ENCODE measurements around the gene RORC. TPM values are rescaled to one million over a fixed set of nuclear protein-coding genes. Genes with fewer than 3 reads are reported as not detected.

Gene RORC
- total RNA-seq, 1 experiment from 2014 or later, result not detected

DNA sequence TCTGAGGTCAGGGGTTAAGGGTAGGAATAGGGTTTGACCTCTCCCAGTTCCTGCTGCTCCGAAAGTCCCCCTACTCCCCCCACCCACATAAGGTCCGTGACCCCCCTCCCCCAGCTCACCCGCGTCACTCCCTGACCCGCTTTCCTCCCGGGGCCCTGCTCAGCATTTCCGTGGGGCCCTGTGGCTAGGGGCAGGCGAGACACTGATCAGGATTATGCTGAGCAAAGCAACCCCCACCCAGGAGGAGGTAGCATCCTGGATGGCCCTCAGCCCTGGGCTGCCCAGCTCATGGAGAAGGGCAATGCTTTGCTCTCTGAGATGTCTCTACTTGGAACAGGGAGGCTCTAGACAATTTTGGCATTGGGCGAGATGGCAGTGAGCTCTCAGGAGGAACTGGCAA is 3.7 kb downstream of the RORC start:
- DNase-seq (ENCODE audit: low read depth), result no peak

DNA sequence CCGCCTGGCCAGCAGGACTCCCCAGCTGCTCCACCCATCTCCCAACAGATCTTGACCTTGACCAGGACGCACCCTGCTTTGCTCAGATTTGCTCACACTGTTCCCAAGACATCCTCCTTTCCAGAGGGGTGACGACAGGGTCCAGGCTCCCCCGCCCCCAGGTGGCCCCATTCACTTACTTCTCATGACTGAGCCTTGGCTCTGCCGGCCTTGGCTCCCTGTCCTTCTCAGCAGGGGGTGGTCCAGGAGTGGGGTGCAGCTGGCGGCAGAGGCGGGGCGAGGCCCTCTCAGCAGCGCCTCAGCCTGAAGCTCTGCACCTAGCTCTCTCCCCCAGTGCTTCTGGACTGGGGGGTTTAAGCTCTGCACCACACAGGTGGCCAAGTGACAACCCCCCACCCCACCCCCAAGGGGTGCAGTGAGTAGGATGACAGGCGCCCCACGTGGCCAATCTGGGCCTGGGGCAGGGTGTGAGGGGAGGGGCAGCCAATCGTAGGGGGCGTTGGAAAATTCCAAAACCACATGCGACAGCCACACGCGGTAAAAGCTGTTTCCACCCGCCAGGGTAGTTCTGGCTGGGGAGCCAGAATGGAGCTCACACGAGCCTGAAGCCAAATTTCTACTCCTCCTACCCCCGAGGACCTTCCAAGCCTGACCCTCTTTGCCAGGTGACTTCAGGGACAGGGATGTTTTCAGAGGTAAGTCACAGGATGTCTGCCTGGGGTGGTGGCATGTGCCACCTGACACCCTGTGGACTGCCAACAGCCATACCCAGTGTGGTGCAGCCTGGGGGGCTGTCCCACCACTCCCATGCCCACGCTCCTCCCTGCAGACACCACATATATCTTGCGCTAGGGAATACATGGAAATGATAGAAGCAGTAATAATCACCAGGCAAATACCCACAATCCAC is 5.6 kb downstream of the RORC start:
- DNase-seq (ENCODE audit: low read depth), result no peak

DNA sequence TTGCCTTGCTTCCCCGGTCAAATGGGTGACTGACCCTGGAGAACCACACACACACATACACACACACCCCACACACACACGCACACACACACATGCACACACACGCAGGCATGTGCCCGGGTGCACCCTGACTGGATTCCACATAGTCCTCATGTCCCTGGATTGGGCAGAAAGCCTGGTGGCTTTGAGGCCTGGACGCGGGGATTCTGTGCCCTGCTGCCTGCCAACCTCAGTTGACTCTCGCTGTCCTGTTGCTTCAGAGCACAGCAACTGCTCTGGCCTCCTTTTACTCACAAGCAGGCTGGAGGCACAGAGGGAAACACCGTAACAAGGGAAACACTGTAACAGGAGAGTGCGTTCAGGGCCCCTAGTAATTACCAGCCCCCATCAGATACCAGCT is 6.4 kb downstream of the RORC start:
- no peak for DNase-seq (ENCODE audit: low read depth)

DNA sequence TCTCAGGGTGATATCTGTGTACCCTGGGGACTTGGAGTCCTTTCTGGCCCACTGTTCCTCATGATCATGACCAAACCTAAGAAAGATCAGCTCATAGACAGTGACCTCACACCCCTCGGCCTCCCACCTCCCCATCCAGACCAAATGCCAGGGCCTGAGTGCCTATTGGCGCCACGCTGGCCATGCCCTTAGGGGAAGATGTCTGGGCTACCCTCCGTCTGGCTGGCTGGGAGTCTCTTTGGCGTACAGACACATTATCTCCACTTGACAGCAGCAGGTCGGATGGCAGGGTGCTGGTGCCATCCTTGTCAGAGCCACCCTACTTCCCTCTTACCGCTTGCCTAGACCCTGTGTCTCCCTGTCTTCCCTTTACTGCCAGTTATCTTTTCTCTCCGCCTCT is 8.4 kb downstream of the RORC start:
- DNase-seq (ENCODE audit: low read depth), result no peak

DNA sequence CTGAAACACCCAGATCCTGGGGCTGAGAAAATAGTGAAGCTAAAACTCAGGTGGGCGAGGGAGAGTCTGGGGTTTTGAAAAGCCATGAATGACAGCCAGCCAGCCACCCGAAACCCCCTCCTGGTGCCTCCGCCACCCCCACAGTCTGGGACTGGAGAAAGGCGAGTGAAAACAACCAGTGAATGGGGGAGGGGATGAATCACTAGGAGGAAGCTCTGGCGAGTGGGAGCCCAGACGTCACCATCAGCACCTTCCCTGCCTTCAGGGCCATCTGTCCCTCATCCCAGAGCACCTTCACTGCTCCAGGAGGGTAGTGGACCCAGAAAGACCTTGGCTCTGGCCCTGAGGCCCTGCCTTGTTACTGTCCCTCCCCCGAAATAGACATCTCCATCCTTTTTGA is 9.2 kb downstream of the RORC start:
- no peak for DNase-seq (ENCODE audit: low read depth)

DNA sequence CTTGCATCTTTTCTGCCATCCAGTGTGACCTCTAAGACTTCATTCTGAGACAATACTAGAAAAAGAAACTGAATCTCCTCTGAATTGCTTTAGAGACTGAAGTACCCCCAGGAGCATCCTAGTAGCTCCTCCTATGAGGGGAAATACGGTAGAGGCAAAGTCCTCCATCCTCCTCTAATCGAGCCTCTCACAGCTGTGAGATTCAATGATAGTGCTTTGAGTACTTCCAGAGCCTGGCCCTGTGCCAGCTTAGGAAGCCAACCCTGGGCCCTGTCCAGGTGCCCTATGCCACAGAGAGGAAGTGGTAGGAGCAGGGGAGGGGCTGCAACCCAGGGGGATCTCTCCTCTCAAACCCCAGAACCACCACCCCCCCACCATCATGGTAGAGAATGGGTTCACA is 10.7 kb downstream of the RORC start:
- peak; percentile 28 for DNase-seq (ENCODE audit: low read depth)

DNA sequence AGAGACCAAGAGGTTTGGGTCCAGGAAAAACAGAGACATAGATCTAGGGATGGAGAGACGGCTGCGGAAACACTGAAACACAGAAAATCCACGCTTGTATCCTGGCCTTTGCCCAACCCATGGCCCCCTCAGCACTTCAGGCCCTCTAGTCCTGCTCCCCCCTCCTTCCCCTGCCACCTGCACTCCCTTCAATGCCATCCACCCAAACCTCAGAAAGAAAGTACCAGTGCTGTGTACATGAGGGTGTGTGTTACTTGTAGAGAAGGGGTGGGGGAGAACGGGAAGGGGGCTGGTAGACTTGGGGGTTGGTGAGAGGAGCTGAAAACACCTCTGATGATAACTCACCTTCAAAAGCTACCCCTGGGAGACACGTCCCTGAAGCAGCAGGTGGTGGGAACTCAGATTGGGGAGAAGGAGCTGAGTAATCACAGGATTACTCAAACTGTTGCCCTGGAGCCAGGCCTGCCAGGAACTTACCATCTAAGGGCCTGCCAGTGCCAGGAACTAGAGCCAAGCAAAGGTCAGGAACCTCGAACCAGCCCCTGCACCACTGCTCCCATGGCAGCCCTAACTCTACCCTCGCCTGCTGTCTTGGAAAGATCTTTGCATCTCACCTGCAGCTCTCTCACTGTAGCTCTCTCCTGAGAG is 11.5 kb downstream of the RORC start:
- peak; percentile 61 for DNase-seq (ENCODE audit: low read depth)

DNA sequence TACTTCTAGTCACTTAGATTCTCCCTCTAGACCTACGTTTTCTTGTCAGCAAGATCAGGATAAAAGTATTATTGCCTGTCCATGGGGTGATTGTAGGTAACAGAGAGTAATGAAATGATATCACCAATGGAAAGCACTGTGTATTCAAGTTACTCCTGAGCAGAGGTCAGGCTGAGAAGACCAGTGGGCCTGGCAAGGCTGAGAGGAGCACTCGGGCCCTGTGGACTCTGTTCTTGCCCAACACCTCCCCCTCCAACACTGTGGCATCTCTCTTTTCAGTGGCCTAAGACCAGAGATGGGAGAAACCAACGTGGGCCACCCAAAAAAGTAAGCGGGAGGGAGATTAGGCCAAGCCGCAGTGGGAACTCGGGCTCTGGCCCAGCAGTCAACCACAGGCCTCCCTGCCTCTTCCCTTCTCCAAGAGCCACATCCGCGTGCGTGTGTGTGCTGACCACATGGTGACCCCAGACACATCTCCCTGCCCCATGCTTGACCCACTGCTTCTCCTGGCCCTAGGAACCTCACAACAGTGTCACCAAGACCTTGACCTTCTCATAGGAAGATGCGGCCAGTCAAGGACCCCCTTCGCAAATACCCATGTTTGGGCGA is 12.3 kb downstream of the RORC start:
- DNase-seq (ENCODE audit: low read depth), result no peak

DNA sequence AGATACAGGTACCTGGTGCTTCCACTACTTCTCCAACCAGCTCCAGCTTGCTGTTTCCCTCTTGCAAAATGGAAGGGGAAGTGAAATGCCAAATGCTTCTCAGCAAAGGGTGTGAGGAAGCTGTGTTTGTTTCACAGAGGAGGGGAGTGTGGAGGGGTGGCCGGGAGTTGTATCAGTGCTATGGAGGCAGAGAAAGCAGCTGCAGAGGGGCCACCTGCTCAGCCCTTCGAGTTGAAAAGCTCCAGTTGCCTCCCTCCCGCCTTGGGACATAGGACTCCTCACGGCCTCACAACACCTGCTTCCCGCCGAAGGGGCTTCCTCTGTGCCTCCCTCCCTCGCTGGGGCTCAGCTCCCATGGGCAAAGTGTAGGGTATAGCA is 14.3 kb downstream of the RORC start:
- no peak for DNase-seq (ENCODE audit: low read depth)

DNA sequence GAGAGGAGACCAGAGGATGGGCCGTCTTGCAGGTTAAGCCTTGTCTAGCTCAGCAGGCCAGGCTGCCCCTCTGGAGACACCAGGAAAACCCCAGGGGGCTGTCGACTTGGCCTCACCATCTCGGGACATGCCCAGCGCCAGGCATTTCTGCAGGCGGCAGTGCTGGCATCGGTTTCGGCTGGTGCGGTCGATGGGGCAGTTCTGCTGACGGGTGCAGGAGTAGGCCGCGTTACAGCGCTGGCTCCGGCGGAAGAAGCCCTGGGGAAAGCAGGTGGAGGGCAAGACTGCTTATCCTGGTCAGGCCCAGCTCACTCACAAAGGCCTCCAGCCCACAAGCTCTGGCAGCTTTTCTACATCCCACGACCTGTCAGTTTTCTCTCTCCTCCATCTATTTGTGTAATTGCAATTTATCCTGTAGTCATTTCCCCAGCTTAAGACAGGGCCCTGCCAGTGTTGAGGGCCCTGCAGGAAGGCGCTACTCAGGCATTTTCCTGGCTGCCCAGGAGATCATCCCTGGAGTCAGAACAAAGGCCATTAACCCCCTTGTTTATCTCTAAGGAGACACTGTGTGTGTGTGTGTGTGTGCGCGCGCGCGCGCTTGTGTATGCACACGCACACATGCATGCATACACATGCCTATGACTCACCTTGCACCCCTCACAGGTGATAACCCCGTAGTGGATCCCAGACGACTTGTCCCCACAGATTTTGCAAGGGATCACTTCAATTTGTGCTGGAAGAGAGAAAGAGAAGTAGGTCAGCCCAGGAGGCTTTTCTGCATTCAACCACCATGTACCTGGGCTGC is 14.9 kb downstream of the RORC start:
- DNase-seq (ENCODE audit: low read depth), result no peak

DNA sequence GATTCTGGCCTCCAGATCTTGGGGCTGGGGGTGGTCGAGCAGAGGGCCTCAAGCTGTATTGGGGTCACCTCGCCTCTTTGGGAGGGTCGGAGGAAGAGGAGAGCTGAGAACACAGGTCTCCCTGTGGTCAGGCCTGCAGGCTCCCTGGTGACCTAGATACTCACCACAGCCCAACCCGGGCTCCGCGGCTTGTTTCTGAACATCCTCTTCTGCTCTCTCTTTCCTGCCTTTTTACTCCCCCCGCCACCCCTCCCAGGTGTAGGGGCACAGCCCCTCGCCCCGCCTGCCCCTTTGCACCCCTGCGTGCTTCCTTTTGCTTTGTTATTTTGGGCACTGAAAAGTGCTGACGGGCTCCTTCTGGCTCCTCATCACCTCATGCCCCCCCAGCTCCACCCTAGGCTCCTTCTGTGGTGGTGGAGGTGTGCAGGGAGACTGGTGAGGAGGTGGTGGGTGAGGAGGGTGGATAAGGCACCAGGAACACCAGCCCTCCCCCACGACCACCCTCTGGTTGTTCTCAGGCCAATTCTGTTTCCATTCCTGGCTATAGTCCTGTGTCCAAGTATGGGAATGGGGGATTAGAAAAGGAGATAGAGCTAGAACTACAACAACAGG is 15.8 kb downstream of the RORC start:
- DNase-seq (ENCODE audit: low read depth), result no peak

DNA sequence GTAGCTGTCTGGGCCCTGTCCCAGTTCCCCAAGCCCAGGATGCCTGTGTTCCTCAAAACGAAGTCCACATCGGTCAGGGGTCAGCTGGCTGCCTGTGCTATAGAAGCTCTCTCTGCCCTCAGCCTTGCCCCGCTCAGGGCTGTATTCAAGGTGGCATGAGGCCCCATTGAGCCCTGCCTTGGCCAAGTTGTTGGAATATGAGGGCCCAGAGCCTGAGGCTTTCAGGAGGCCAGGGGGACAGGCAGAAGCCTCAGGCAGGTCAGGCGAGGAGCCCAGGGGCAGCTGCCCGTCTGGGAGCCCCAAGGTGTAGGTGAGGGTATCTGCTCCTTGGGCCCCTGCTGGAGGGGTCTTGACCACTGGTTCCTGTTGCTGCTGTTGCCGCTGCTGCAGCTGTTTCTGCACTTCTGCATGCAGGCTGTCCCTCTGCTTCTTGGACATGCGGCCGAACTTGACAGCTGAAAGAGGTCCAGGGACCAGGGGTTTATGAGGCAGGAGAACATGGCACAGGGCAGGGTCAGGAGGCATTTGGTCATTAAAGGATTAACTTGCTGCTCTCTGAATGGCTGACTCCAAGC is 16.5 kb downstream of the RORC start:
- DNase-seq (ENCODE audit: low read depth), result no peak

DNA sequence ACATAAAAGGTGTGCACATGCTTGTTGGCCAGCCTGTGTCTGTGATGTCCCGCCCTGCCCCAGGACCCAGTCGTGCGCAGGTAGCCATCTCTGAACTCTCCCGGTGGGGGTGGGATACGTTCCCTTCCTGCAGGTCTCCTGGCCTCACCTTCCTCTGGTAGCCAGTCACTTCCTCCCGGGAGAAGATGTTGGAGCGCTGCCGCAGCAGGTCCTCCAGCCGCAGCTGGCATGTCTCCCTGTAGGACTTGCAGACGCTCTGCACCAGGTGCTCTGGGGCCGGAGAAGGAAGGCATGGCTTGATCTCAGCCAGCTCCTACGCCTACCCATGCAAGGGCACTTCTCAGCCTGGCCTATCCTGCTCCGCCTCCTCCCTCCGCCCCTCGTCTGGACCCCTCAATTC is 17.2 kb downstream of the RORC start:
- DNase-seq (ENCODE audit: low read depth), result no peak

DNA sequence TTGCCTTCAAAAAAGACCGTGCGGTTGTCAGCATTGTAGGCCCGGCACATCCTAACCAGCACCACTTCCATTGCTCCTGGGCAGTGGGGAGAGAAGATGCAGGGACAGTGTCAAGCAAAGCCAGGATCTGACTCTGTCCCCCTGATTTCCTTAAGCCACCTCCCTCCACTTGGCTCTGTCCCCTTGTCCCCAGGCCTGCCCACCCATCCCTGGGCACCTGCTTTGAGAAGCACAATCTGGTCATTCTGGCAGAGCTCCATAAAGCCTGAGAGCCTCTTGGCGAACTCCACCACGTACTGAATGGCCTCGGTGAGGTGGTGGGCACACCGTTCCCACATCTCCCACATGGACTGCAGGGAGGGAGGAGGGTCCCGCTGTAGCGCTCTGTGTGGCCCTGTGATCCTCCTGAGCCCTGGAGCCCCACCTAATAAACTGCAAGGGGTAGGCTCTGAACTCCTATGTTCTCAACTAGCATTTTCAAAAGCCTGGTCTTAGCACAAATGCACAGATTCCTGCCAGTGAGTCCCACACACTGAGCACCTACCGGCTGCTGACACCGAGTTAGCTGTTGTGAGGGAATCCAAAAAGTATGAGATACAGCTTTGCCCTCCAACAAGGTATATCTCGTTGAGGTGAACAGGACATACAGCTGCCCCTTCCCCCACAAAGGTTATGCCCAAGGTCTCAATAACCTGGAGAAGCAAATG is 18.2 kb downstream of the RORC start:
- no peak for DNase-seq (ENCODE audit: low read depth)

DNA sequence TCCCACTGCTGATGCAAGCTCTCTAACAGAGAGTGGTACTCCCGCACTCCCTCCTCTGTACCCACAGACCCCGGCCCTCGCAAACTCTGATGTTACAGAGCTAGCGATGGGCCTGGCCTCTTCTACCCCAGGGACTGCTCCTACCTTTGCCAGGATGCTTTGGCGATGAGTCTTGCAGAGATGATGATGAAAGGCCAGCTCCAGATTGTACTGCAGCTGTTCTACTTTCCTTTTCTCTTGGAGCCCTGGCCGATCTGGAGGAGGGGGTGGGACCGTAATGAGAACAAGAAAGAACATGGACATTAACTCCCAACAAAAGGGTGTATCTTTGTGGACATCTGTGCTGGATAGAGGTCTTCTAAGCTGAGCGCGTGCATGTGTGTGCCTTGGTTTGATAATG is 20.4 kb downstream of the RORC start:
- DNase-seq (ENCODE audit: low read depth), result peak; percentile 43

DNA sequence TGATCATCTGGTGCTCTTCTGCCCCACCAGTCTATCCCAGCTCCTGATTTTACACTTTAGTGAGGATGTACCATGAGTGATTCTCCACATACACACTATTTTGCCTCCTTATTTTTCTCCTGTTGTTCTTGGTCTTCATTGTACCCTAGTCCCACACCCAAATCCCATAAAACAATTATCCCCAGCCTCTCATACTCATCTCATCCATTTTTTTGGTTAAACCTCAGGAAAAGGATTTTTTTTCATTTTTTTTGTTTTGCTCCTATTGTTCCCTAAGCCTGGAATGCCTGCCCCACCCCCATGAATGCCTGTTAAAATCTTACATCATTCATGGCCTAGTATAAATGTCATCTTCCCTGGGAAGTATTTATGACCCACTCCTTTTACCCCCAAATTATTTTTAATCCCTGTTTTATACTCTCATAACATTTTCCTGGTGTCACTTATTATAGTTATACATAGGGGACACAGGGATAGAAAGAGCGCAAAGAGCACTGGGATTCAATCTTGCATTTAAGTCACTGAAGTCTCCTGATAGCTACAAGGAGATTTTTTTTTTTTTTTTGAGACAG is 21.5 kb downstream of the RORC start:
- no peak for DNase-seq (ENCODE audit: low read depth)

DNA sequence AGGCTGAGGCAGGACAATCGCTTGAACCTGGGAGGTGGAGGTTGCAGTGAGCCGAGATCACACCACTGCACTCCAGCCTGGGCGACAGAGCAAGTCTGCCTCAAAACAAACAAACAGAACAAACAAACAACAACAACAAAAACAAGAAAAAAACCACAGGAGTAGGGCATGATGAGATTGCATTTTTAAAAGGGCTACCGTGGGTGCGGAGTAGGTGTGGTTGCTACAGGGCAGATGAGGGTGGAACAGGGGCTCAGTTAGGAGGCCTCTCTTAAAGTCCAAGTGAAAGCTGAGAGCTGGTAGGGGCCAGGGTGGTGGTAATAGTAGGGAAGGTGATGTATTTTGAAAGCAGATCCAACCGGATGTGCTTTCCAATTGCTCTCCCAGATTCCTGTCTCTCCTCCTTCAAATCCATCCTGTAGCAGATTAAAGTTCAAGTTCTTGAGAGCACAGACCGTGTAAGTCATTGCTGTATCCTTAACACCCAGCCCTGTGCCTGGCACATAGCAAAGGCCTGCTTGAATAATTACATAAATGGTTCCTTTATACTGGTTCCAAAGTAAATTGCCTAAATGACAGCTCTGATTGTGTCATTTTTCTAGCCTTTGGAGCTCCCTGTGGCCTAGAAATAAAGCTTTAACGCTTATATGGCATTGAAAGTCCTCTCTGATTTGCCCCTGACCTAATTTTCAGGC is 22.2 kb downstream of the RORC start:
- no peak for DNase-seq (ENCODE audit: low read depth)

DNA sequence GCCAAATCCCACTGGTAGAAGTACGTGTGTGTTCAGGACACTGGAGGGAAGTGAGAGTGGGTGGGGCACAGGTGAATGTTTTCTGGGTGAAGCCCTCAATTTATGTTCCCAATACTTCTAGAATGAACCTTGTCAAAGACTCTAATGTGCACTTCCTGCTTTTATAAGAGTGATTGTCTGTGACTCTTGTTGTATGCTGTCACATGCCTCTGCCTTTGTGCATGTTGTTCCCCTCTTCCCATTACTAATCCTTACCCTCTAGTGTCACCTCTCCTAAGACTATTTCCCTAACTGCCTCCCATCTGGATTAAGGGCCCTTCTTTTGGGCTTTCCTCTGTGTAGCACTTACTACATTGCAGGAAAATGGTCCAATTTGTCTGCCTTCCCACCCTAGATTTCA is 23.8 kb downstream of the RORC start:
- DNase-seq (ENCODE audit: low read depth), result no peak

DNA sequence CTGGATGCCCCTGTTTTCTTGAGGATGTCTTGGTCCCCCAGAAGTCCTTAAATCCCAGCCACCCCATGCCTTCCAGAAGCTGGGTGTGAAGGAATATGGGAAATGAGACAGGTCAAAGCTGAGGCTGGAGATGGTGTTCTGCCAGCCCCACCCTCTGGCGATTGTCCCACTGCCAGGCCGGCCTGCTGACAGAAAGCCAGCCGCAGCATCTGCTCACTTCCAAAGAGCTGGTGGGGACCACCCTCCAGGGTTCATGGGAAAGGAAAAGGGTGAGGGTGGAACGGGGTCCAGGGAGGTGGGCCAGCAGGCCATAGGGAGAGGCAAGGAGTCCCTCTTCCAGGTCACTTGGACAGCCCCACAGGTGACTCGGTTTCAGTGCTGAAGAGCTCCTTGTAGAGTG is 24.5 kb downstream of the RORC start:
- DNase-seq (ENCODE audit: low read depth), result no peak

DNA sequence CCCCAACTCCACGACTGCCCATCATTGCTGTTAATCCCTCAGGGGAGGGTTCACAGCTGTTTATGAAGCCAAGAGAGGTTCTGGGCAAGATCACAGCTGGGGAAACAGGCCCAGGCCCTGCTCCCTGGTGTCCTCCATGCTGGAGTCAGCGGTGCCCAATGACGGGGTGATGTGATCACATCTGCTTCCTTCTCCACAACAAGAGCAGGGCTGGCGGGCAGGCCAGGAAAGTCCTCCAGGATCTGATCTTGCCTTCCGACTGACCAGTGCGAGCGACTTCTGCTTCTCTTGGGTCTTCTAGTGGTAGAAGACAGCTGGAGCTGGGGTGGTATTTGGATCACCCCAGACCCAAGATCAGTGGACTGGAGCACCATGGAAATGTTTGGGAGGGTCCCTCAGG is 25.4 kb downstream of the RORC start:
- no peak for DNase-seq (ENCODE audit: low read depth)

Measured in M059J (cell line).